GM11168 (cell line): ENCODE results near the gene NAALADL2.
"Not testable (repeated sequence)": the region's sequence is repeated elsewhere in the genome, so short reads cannot be mapped to it uniquely, and the experiment has no call there.

ENCODE experiments used
- in situ Hi-C: fragments of 300-500 bp; cut with MboI; formaldehyde crosslinking; loops from one replicate; pipeline ENCODE4 v1.12.0; 2022; ENCODE audit warnings: low sequenced_read_pairs; ENCODE audit not compliant: unreplicated experiment

NAALADL2 gene

GRCh38 chr3:175593331-175593730, 734.2 kb downstream of the NAALADL2 start:
- in situ Hi-C loops, result no loop called here

GRCh38 chr3:175598740-175599139, 739.6 kb downstream of the NAALADL2 start:
- in situ Hi-C loops, result no loop called here

- in situ Hi-C loops, result no loop called here
Measured at GRCh38 chr3:175601521-175601920, 742.4 kb downstream of the NAALADL2 start.

- in situ Hi-C loops, result no loop called here
Measured at GRCh38 chr3:175605851-175606250, 746.7 kb downstream of the NAALADL2 start.

GRCh38 chr3:175606650-175607318, 747.6 kb downstream of the NAALADL2 start:
- in situ Hi-C loops, result no loop called here

GRCh38 chr3:175608356-175608755, 749.2 kb downstream of the NAALADL2 start:
- in situ Hi-C loops, result no loop called here

GRCh38 chr3:175608911-175609310, 749.8 kb downstream of the NAALADL2 start:
- in situ Hi-C loops, result no loop called here

- in situ Hi-C loops, result no loop called here
Measured at GRCh38 chr3:175612487-175613196, 753.5 kb downstream of the NAALADL2 start.

GRCh38 chr3:175614107-175614506, 755.0 kb downstream of the NAALADL2 start:
- in situ Hi-C loops, result not testable (repeated sequence)

- in situ Hi-C loops, result no loop called here
Measured at GRCh38 chr3:175617247-175617646, 758.1 kb downstream of the NAALADL2 start.

GRCh38 chr3:175619369-175619768, 760.2 kb downstream of the NAALADL2 start:
- in situ Hi-C loops, result no loop called here

- in situ Hi-C loops, result no loop called here
Measured at GRCh38 chr3:175620093-175620492, 761.0 kb downstream of the NAALADL2 start.

- in situ Hi-C loops, result no loop called here
Measured at GRCh38 chr3:175620532-175620931, 761.4 kb downstream of the NAALADL2 start.

GRCh38 chr3:175640958-175641357, 781.8 kb downstream of the NAALADL2 start:
- in situ Hi-C loops, result no loop called here

GRCh38 chr3:175646865-175647264, 787.7 kb downstream of the NAALADL2 start:
- in situ Hi-C loops, result no loop called here

- in situ Hi-C loops, result no loop called here
Measured at GRCh38 chr3:175648899-175649298, 789.8 kb downstream of the NAALADL2 start.

GRCh38 chr3:175651716-175652115, 792.6 kb downstream of the NAALADL2 start:
- in situ Hi-C loops, result no loop called here

GRCh38 chr3:175655351-175655750, 796.2 kb downstream of the NAALADL2 start:
- in situ Hi-C loops, result no loop called here

- in situ Hi-C loops, result no loop called here
Measured at GRCh38 chr3:175656461-175656860, 797.3 kb downstream of the NAALADL2 start.

- in situ Hi-C loops, result no loop called here
Measured at GRCh38 chr3:175659670-175660350, 800.7 kb downstream of the NAALADL2 start.

- in situ Hi-C loops, result no loop called here
Measured at GRCh38 chr3:175662815-175663214, 803.7 kb downstream of the NAALADL2 start.
